Neural progenitor cell (in vitro differentiated cells): Measurements from ENCODE around the gene NETO1.

Experiments used
- EZH2 ChIP-seq: fragments of 200-600 bp; sonication (generic); IDR thresholded peaks from 2 replicates; pipeline ENCODE4 v1.6.1; 2017; ENCODE audit warnings: antibody characterized with exemption, mild to moderate bottlenecking, moderate library complexity
- TF ChIP-seq, protein P1 (sequence below): fragments of 200-600 bp; sonication (generic); IDR thresholded peaks from 2 replicates; pipeline ENCODE4 v1.5.1; 2017; ENCODE audit warnings: antibody characterized with exemption, mild to moderate bottlenecking

DNA sequence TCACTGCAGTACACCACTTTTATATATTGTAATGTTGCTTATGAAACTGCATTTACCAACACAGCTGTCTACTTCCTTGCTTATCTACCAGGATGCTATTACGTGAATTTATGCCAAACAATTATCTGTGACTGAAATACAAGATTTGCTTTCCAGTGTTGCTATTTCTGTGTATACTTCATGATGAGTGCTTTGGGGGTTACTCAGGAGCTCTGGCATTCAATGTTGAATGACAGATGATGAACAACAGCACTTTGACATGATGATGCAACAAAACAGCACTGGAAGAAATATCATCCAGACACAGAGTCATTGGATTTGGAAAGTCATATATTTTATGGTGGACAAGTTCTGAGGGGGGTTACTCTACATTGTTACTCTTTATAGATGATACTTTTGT, 125.8 kb downstream of the NETO1 start:
- TF ChIP-seq, protein P1, sequence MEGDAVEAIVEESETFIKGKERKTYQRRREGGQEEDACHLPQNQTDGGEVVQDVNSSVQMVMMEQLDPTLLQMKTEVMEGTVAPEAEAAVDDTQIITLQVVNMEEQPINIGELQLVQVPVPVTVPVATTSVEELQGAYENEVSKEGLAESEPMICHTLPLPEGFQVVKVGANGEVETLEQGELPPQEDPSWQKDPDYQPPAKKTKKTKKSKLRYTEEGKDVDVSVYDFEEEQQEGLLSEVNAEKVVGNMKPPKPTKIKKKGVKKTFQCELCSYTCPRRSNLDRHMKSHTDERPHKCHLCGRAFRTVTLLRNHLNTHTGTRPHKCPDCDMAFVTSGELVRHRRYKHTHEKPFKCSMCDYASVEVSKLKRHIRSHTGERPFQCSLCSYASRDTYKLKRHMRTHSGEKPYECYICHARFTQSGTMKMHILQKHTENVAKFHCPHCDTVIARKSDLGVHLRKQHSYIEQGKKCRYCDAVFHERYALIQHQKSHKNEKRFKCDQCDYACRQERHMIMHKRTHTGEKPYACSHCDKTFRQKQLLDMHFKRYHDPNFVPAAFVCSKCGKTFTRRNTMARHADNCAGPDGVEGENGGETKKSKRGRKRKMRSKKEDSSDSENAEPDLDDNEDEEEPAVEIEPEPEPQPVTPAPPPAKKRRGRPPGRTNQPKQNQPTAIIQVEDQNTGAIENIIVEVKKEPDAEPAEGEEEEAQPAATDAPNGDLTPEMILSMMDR = no peak
- TF ChIP-seq EZH2 = no peak
